Parathyroid adenoma (tissue), 2 donors: Measurements from ENCODE around the gene ARHGAP18.

Experiments used
- H2AFZ ChIP-seq: fragments of 300-600 bp; sonication (generic); one replicate; pipeline ENCODE4 v1.7.0; 2017; ENCODE audit warnings: antibody characterized with exemption, mild to moderate bottlenecking
- H3K27ac ChIP-seq: fragments of 300-600 bp; sonication (generic); one replicate; pipeline ENCODE4 v1.7.0; 2017
- H3K27me3 ChIP-seq: fragments of 300-600 bp; sonication (generic); one replicate; pipeline ENCODE4 v1.7.0; 2017; ENCODE audit warnings: low read length; ENCODE audit not compliant: control insufficient read depth, insufficient read depth
- H3K36me3 ChIP-seq: fragments of 300-600 bp; sonication (generic); one replicate; pipeline ENCODE4 v1.7.0; 2017; ENCODE audit warnings: low read length; ENCODE audit not compliant: control insufficient read depth, insufficient read depth
- H3K4me1 ChIP-seq: fragments of 300-600 bp; sonication (generic); one replicate; pipeline ENCODE4 v1.7.0; 2017; ENCODE audit warnings: control low read depth
- H3K4me2 ChIP-seq: fragments of 300-600 bp; sonication (generic); one replicate; pipeline ENCODE4 v1.7.0; 2017; ENCODE audit warnings: low read length
- H3K4me3 ChIP-seq: fragments of 300-600 bp; sonication (generic); one replicate; pipeline ENCODE4 v1.7.0; 2017; ENCODE audit warnings: low read depth, low read length
- H3K79me2 ChIP-seq: fragments of 300-600 bp; sonication (generic); one replicate; pipeline ENCODE4 v1.7.0; 2017; ENCODE audit warnings: control low read depth
- H3K9ac ChIP-seq: fragments of 300-600 bp; sonication (generic); one replicate; pipeline ENCODE4 v1.7.0; 2017; ENCODE audit warnings: mild to moderate bottlenecking
- H3K9me3 ChIP-seq: fragments of 300-600 bp; sonication (generic); one replicate; pipeline ENCODE4 v1.7.0; 2017; ENCODE audit warnings: low read length; ENCODE audit not compliant: control insufficient read depth
- TF ChIP-seq, protein P1 (sequence below): fragments of 300-600 bp; sonication (generic); IDR thresholded peaks from one replicate; pipeline ENCODE4 v1.7.0; 2017; ENCODE audit warnings: antibody characterized with exemption, mild to moderate bottlenecking
- donor health status: primary hyperparathyroidism.

ARHGAP18 gene

DNA sequence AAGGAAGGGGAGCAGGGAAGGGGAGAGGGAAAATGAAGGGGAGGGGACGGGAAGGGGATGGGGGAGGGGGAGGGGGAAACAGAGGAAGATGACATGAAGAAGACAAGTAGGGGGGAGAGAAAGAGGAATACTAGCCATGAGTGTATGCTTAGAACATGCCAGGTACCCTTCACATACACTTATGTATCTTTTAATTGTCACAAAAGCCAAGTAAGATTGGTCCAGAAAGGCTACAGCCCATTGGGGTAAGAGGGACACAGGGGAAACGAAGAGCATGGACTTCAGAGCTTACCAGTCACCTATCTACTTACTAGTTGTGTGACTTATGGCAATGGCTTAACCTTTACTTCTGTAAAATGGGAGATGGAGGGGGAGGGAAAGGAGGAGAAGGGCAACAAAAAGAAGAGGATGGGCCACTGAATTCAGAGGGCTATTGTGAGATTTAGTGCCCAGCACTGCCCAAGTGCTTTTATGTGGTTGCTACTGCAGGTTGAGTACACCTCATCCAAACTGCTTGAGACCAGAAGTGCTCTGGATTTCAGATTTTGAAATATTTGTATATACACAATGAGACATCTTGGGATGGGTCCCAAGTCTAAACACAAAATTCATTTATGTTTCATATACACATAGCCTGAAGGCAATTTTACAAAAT lies 90.3 kb downstream of the ARHGAP18 start:
- no peaks in the 10 kb centered on the region for H3K36me3 ChIP-seq
- TF ChIP-seq, protein P1, sequence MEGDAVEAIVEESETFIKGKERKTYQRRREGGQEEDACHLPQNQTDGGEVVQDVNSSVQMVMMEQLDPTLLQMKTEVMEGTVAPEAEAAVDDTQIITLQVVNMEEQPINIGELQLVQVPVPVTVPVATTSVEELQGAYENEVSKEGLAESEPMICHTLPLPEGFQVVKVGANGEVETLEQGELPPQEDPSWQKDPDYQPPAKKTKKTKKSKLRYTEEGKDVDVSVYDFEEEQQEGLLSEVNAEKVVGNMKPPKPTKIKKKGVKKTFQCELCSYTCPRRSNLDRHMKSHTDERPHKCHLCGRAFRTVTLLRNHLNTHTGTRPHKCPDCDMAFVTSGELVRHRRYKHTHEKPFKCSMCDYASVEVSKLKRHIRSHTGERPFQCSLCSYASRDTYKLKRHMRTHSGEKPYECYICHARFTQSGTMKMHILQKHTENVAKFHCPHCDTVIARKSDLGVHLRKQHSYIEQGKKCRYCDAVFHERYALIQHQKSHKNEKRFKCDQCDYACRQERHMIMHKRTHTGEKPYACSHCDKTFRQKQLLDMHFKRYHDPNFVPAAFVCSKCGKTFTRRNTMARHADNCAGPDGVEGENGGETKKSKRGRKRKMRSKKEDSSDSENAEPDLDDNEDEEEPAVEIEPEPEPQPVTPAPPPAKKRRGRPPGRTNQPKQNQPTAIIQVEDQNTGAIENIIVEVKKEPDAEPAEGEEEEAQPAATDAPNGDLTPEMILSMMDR = no peak
- H3K4me2 ChIP-seq = no peak overlapping the region
- H2AFZ ChIP-seq = no peak overlapping the region
- no peak overlapping the region for H3K9ac ChIP-seq
- H3K79me2 ChIP-seq = no peaks in the 10 kb centered on the region
- H3K4me3 ChIP-seq = no peak overlapping the region
- no peaks in the 10 kb centered on the region for H3K9me3 ChIP-seq
- no peaks in the 10 kb centered on the region for H3K27me3 ChIP-seq
- H3K27ac ChIP-seq = no peak overlapping the region
- H3K4me1 ChIP-seq = no peaks in the 10 kb centered on the region

DNA sequence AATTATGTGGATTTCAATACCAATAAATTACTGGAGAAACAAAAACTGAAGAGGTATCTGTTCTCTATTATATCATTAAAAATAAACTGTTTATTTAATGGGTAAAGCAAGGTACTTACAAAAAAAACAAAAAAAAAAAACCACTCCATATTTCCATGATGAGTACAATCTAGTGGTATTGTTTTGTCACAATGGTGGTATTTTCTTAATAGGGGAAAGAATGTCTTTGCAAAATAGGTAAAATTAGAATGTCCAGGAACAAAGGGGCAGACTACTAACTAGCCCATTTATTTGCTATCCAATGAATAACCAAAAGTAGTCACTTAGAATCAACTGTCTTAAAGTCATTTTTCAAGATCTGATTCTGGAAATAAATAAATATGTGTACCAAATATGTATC lies 92.0 kb downstream of the ARHGAP18 start:
- Histone ChIP-seq H3K27ac (no peak overlapping the region), H3K79me2 (no peaks in the 10 kb centered on the region), H3K36me3 (no peaks in the 10 kb centered on the region), H3K4me3 (no peak overlapping the region), H3K9ac (no peak overlapping the region), H3K4me2 (no peak overlapping the region), H3K27me3 (no peaks in the 10 kb centered on the region), H3K4me1 (no peaks in the 10 kb centered on the region), H2AFZ (no peak overlapping the region), H3K9me3 (no peaks in the 10 kb centered on the region)
- TF ChIP-seq, protein P1 = no peak

DNA sequence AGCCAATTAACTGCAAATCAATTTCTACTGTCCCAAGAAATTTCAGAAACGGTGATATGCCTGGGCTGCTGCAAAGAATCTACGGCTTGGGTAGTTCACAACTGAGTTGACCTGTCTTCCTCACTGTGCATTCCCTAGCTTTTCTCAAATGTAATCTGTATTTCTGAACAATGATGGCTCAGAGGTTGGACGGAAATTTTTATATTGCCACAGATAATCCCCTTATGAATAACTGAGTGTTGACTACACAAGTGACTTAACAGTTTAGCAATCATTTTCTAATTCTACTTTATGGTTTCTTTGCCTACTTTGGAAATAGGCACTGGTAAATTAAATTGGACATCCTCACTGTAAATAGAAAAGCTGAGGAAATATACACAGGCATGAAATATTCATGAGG lies 94.5 kb downstream of the ARHGAP18 start:
- no peaks in the 10 kb centered on the region for H3K36me3 ChIP-seq
- H3K4me2 ChIP-seq = no peak overlapping the region
- no peak overlapping the region for H3K27ac ChIP-seq
- no peaks in the 10 kb centered on the region for H3K9me3 ChIP-seq
- H3K27me3 ChIP-seq = no peaks in the 10 kb centered on the region
- TF ChIP-seq, protein P1 = no peak
- no peak overlapping the region for H3K9ac ChIP-seq
- no peaks in the 10 kb centered on the region for H3K79me2 ChIP-seq
- H3K4me1 ChIP-seq = no peaks in the 10 kb centered on the region
- H3K4me3 ChIP-seq = no peak overlapping the region
- no peak overlapping the region for H2AFZ ChIP-seq

DNA sequence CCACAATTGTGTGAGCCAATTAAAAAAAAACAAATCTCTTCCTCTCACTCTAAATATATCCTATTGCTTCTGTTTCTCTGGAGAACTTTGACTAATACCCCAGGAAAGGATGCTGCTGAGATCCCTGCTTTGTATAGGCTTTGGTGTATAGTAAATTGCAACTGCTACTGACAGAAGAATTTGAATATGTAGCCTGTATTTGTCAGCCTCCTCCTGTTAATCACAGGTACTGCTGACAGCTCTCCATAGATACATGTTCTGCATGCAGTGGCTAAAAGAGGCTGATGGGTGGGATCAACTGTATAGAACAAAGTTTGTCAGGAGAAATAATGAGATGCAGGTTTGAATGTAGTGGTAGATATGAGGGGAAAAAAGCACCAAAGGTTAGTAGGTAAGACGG lies 95.0 kb downstream of the ARHGAP18 start:
- no peak overlapping the region for H3K9ac ChIP-seq
- no peaks in the 10 kb centered on the region for H3K36me3 ChIP-seq
- TF ChIP-seq, protein P1 = no peak
- H3K4me2 ChIP-seq = no peak overlapping the region
- H3K79me2 ChIP-seq = no peaks in the 10 kb centered on the region
- H2AFZ ChIP-seq = no peak overlapping the region
- H3K4me1 ChIP-seq = no peaks in the 10 kb centered on the region
- H3K27me3 ChIP-seq = no peaks in the 10 kb centered on the region
- no peak overlapping the region for H3K4me3 ChIP-seq
- no peak overlapping the region for H3K27ac ChIP-seq
- H3K9me3 ChIP-seq = no peaks in the 10 kb centered on the region

DNA sequence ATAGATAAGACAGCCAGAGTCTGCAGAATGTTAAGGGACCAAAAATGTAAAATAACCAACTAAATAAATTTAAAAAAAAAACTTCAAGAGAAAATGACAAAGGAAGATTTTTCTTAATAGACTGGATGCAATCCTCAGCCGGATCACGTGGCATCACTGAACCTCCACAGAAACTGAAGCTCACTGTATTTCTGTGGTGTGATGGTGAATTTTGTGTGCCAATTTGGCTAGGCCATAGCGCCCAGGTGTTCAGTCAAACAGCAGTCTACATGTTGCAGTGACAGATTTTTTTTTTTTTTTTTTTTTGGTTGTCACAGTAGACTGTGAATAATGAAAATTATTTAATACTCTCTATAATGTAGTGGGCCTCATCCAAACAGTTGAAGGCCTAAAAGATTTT lies 95.5 kb downstream of the ARHGAP18 start:
- H3K36me3 ChIP-seq = no peaks in the 10 kb centered on the region
- no peaks in the 10 kb centered on the region for H3K27me3 ChIP-seq
- H3K27ac ChIP-seq = no peak overlapping the region
- no peaks in the 10 kb centered on the region for H3K79me2 ChIP-seq
- no peaks in the 10 kb centered on the region for H3K9me3 ChIP-seq
- no peaks in the 10 kb centered on the region for H3K4me1 ChIP-seq
- TF ChIP-seq, protein P1 = no peak
- H3K4me2 ChIP-seq = no peak overlapping the region
- no peak overlapping the region for H3K9ac ChIP-seq
- H2AFZ ChIP-seq = no peak overlapping the region
- H3K4me3 ChIP-seq = no peak overlapping the region
